ENCODE results near the gene PLA2G6.

The PLA2G6 gene

DNA sequence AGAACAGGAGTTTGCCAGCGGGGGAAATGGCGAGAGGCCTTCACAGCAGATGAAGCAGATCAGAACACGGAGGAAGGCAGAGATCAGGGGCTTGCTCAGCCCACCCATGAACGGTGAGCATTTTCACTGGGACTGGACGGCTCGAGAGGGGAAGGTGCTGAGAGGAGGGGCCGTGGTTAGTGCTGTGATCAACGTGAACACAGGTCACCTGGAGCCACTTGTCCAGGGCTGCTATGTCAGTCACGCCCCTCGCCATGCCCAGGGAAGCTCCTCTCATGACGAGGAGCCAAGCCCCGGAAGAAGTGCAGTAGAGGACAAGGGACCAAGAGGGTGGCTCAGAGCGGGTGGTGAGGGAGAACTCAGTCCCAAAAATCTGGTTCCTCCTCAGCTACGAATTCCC lies 7.0 kb downstream of the PLA2G6 start:
- H3K9ac ChIP-seq, result no peak overlapping the region
- H3K9me3 ChIP-seq (ENCODE audit: control insufficient read depth, low read length), result no peaks in the 10 kb centered on the region
- no peaks in the 10 kb centered on the region for H3K36me3 ChIP-seq (ENCODE audit: control insufficient read depth, insufficient read depth, low read length)
- no peaks in the 10 kb centered on the region for H3K4me1 ChIP-seq
- H3K4me2 ChIP-seq (ENCODE audit: low read length), result no peak overlapping the region
- no peaks in the 10 kb centered on the region for H3K27me3 ChIP-seq (ENCODE audit: control insufficient read depth, insufficient read depth, low read length)
- H3K4me3 ChIP-seq (ENCODE audit: low read depth, low read length), result no peak overlapping the region
- no peaks in the 10 kb centered on the region for H3K79me2 ChIP-seq
- H2AFZ ChIP-seq, result no peak overlapping the region
- TF ChIP-seq, protein P1, sequence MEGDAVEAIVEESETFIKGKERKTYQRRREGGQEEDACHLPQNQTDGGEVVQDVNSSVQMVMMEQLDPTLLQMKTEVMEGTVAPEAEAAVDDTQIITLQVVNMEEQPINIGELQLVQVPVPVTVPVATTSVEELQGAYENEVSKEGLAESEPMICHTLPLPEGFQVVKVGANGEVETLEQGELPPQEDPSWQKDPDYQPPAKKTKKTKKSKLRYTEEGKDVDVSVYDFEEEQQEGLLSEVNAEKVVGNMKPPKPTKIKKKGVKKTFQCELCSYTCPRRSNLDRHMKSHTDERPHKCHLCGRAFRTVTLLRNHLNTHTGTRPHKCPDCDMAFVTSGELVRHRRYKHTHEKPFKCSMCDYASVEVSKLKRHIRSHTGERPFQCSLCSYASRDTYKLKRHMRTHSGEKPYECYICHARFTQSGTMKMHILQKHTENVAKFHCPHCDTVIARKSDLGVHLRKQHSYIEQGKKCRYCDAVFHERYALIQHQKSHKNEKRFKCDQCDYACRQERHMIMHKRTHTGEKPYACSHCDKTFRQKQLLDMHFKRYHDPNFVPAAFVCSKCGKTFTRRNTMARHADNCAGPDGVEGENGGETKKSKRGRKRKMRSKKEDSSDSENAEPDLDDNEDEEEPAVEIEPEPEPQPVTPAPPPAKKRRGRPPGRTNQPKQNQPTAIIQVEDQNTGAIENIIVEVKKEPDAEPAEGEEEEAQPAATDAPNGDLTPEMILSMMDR (IDR thresholded peaks at IDR 0.05), result no peak
- no peak overlapping the region for H3K27ac ChIP-seq

DNA sequence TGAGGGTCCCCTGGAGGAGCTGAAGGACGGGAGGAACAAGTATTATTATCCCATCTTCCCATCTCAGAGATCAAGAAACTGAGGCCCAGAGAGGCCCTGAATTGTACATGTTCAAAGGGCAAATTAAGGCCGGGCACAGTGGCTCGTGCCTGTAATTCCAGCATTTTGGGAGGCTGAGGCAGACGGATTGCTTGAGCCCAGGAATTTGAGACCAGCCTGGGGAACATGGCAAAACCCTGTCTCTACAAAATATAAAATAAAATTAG lies 8.1 kb downstream of the PLA2G6 start:
- Histone ChIP-seq H3K9me3 (ENCODE audit: control insufficient read depth, low read length) (no peaks in the 10 kb centered on the region), H3K27me3 (ENCODE audit: control insufficient read depth, insufficient read depth, low read length) (no peaks in the 10 kb centered on the region), H3K4me2 (ENCODE audit: low read length) (no peak overlapping the region), H3K27ac (no peak overlapping the region), H3K4me3 (ENCODE audit: low read depth, low read length) (no peak overlapping the region), H3K9ac (no peak overlapping the region), H2AFZ (no peak overlapping the region), H3K79me2 (no peaks in the 10 kb centered on the region), H3K4me1 (no peaks in the 10 kb centered on the region), H3K36me3 (ENCODE audit: control insufficient read depth, insufficient read depth, low read length) (no peaks in the 10 kb centered on the region)
- TF ChIP-seq, protein P1 (IDR thresholded peaks at IDR 0.05), result no peak

DNA sequence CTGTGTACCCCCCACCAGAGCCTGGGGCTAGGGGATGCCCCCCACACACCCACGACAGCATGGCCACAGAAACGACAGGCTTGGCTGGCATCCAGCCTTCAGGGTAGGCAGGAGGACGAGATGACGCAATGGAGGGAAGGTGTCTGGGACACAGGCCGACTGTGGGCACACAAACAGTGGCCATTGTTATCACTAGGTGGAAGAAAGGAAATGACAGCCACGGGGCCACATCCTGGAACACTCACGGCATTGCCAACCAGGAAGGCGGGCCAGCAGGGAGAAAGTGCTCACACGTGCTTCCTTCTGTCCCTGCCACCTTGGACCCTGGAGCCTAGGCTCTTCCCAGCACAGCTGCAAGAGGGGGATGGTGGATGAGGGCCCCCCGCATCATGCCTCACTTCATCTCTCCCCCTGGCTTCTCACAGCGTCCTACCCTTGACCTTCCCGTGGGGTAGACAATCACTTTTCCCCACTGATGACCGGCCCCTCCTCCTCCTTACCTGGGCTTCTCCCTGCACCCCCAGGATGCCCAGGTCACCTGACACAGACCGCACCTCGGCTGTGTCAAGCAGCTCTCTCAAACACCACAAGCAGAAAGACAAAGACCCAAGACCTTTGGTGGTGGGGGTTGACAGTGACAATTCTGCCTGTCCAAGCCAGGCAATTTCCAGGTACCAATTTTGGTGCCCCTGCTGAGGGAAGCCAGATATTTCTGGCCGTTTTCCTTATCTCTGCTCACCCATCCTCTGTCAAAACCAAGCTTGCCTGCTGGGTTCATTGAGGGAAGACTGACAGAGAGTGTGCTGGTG lies 8.6 kb downstream of the PLA2G6 start:
- Histone ChIP-seq H3K9me3 (ENCODE audit: control insufficient read depth, low read length) (no peaks in the 10 kb centered on the region), H3K27ac (no peak overlapping the region), H2AFZ (no peak overlapping the region), H3K36me3 (ENCODE audit: control insufficient read depth, insufficient read depth, low read length) (no peaks in the 10 kb centered on the region), H3K9ac (no peak overlapping the region), H3K27me3 (ENCODE audit: control insufficient read depth, insufficient read depth, low read length) (no peaks in the 10 kb centered on the region), H3K79me2 (no peaks in the 10 kb centered on the region), H3K4me3 (ENCODE audit: low read depth, low read length) (no peak overlapping the region), H3K4me2 (ENCODE audit: low read length) (no peak overlapping the region), H3K4me1 (no peaks in the 10 kb centered on the region)
- TF ChIP-seq, protein P1 (IDR thresholded peaks at IDR 0.05), result no peak

DNA sequence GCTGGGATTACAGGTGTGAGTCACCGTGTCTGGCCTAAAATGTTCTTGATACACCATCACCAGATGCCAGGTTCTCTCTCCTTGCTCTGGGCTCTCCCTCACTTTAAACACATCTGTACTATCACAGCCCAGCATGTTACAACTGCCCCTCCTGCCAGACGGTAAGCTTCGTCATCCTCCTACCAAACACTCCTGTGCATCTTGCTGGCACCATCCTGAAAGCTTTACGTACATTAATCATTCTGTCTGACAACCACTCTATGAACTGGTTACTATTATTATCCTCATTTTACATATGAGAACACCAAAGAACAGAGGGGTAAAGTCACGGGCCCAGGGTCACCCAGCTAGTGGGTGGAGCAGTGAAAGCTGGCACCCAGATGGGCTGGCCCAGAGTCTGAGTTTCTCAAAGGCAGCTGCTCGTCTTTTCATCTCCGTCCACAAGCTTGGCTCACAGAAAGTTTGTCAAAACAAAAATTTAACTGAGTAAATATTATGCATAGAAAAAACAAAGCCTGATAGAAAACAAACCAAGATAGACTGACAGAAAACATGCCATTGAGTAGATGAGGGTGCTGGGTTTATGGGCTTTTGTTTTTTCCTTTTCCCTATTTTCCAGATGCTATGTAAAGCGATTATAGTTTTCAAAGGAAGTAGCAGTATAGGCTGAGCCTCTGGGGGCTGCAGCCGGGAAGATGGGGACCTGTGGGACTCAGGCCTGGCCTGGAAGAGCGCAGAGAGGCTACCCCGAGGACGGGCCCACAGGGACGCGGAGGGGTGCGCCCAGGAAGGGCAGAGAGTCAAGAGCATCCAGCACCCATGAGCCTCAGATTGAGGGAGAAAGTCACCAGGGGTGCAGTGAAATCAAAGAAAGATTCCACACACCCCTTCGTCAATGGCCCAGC lies 9.5 kb downstream of the PLA2G6 start:
- Histone ChIP-seq H3K9me3 (ENCODE audit: control insufficient read depth, low read length) (no peaks in the 10 kb centered on the region), H3K4me1 (no peaks in the 10 kb centered on the region), H3K79me2 (no peaks in the 10 kb centered on the region), H2AFZ (no peak overlapping the region), H3K4me2 (ENCODE audit: low read length) (no peak overlapping the region), H3K4me3 (ENCODE audit: low read depth, low read length) (no peak overlapping the region), H3K9ac (no peak overlapping the region), H3K36me3 (ENCODE audit: control insufficient read depth, insufficient read depth, low read length) (no peaks in the 10 kb centered on the region), H3K27me3 (ENCODE audit: control insufficient read depth, insufficient read depth, low read length) (no peaks in the 10 kb centered on the region), H3K27ac (no peak overlapping the region)
- TF ChIP-seq, protein P1 (IDR thresholded peaks at IDR 0.05), result no peak
